T-helper 2 cell treated with Interferon-gamma antibody and Interleukin-4, amounts not matched to agents 100 ng/mL and 5 ng/mL, for 36 hours (primary cell): ENCODE results near the gene CAPZB. TPM values are rescaled to one million over a fixed set of nuclear protein-coding genes. Genes with fewer than 3 reads are reported as not detected.

Experiments
- intact Hi-C: fragments of 100-400 bp; cut with micrococcal nuclease; formaldehyde crosslinking; loops from one replicate; pipeline ENCODE4 v1.15.1; 2023
- total RNA-seq: library from RNA; stranded (reverse); gene quantifications from 2 replicates; pipeline ENCODE4 v1.2.3, GENCODE V29; 2022

The CAPZB gene
- total RNA-seq, 1 donor from 2014 or later: 520 TPM

- intact Hi-C loops: no loop called here
Observed at GRCh38 chr1:19390166-19390850, 95.0 kb downstream of the CAPZB start.

- intact Hi-C loops: no loop called here
Observed at GRCh38 chr1:19388980-19389379, 96.4 kb downstream of the CAPZB start.

GRCh38 chr1:19387045-19387467, 98.3 kb downstream of the CAPZB start:
- intact Hi-C loops: no loop called here

- intact Hi-C loops: no loop called here
Observed at GRCh38 chr1:19385869-19386591, 99.3 kb downstream of the CAPZB start.

- intact Hi-C loops: no loop called here
Observed at GRCh38 chr1:19385221-19385620, 100.1 kb downstream of the CAPZB start.

GRCh38 chr1:19384772-19385187, 100.6 kb downstream of the CAPZB start:
- intact Hi-C loops: no loop called here

- intact Hi-C loops: no loop called here
Observed at GRCh38 chr1:19384113-19384512, 101.2 kb downstream of the CAPZB start.

- intact Hi-C loops: no loop called here
Observed at GRCh38 chr1:19382222-19382621, 103.1 kb downstream of the CAPZB start.

GRCh38 chr1:19381261-19381660, 104.1 kb downstream of the CAPZB start:
- intact Hi-C loops: no loop called here

- intact Hi-C loops: no loop called here
Observed at GRCh38 chr1:19377812-19378718, 107.3 kb downstream of the CAPZB start.

- intact Hi-C loops: no loop called here
Observed at GRCh38 chr1:19376428-19377372, 108.6 kb downstream of the CAPZB start.

GRCh38 chr1:19375631-19376400, 109.5 kb downstream of the CAPZB start:
- intact Hi-C loops: no loop called here

- intact Hi-C loops: no loop called here
Observed at GRCh38 chr1:19374926-19375325, 110.4 kb downstream of the CAPZB start.

GRCh38 chr1:19374083-19374801, 111.1 kb downstream of the CAPZB start:
- intact Hi-C loops: no loop called here

GRCh38 chr1:19373211-19374082, 111.9 kb downstream of the CAPZB start:
- intact Hi-C loops: no loop called here

- intact Hi-C loops: no loop called here
Observed at GRCh38 chr1:19372602-19373001, 112.7 kb downstream of the CAPZB start.

- intact Hi-C loops: no loop called here
Observed at GRCh38 chr1:19372136-19372514, 113.2 kb downstream of the CAPZB start.
